Fibroblast of skin of scalp (primary cell): ENCODE measurements around the gene GLP2R.

Experiments used
- DNase-seq: peaks from one replicate; pipeline ENCODE4 v3.0.0-alpha.2; 2013

The GLP2R gene

DNA sequence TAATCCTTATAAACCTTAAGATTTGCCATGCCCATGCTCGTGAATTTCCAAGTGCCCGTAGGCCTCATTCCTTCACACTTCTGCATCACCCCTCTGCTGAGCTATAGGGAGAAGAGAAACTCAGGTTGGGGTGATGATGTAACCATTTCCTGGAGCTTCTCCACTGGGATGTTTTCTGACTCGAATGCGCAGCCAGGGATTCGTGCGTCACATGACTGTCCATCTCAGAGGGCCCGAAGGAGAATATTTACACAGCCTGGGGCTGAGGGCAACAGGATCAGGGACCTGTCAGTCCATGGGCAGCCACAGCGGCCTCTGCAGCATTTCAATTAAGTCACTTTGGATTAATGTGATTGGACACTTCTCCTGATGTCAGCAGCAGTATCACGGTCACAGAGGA, 12.6 kb upstream of the GLP2R start:
- DNase-seq = no peak

GRCh38 chr17:9814337-9814945, 11.3 kb upstream of the GLP2R start:
- DNase-seq = no peak

DNA sequence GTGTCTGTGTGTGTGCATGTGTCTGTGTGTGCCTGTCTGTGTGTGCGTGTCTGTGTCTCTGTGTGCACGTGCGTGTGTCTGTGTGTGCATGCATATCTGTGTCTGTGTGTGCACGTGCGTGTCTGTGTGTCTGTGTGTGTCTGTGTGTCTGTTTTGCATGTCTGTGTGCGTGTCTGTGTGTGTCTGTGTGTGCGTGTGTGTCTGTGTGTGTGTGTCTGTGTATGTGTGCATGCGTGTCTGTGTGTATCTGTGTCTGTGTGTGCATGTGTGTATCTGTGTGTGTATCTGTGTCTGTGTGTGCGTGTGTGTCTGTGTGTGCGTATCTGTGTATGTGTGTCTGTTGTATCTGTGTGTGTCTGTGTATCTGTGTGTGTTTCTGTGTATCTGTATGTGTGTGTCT, 9.3 kb upstream of the GLP2R start:
- no peak for DNase-seq

- DNase-seq = no peak
Observed at GRCh38 chr17:9817086-9817485, 8.6 kb upstream of the GLP2R start.

GRCh38 chr17:9818760-9819159, 7.0 kb upstream of the GLP2R start:
- no peak for DNase-seq

- no peak for DNase-seq
Observed at GRCh38 chr17:9820448-9820847, 5.3 kb upstream of the GLP2R start.

DNA sequence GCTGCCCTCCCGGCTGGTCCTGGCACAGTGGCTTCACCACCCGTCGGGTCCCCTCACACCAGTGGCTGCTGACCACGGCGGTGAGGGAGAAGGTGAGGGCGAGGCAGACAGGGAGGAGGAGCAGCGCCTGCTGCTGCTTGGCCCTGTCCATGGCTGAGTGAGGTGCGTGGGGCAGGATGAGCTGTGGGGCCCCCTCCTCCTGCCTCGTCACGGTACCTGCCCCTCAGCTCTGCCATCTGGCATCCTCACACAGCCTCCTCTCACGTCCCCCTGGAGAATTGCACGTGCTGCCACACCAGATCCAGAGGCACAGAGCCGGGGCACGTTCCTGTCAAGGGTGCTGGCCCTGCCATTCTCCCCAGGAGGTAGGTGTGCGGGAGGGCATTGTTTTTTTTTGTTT, 3.8 kb upstream of the GLP2R start, which contains the start of gene GSG1L2:
Gene GSG1L2, minus strand, starts transcription at position 159 of the 400 bp plus-strand sequence. Its CDS starts 8 bp downstream, at position 151.
- DNase-seq = no peak

DNA sequence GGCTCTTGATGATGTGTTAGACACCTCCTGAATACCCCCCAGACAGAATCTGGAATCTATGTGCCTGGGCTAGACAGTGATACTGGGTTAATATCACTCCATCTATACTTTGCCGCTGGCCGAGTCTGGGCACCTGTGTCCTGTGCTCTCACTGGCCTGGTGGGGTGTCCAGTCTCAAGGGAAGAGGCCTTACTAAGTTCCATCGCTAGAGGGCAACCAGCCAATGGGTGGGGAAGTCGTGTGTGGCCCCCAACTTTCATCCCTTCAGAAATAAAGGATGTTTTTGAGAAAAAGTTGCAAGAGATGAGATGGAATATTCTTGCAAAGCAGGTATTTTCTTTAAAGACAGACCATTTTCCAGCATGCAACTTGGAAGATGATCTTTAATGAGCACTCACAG, 1.6 kb upstream of the GLP2R start:
- no peak for DNase-seq

- no peak for DNase-seq
Observed at GRCh38 chr17:9824797-9825338, 856 bp upstream of the GLP2R start.

DNA sequence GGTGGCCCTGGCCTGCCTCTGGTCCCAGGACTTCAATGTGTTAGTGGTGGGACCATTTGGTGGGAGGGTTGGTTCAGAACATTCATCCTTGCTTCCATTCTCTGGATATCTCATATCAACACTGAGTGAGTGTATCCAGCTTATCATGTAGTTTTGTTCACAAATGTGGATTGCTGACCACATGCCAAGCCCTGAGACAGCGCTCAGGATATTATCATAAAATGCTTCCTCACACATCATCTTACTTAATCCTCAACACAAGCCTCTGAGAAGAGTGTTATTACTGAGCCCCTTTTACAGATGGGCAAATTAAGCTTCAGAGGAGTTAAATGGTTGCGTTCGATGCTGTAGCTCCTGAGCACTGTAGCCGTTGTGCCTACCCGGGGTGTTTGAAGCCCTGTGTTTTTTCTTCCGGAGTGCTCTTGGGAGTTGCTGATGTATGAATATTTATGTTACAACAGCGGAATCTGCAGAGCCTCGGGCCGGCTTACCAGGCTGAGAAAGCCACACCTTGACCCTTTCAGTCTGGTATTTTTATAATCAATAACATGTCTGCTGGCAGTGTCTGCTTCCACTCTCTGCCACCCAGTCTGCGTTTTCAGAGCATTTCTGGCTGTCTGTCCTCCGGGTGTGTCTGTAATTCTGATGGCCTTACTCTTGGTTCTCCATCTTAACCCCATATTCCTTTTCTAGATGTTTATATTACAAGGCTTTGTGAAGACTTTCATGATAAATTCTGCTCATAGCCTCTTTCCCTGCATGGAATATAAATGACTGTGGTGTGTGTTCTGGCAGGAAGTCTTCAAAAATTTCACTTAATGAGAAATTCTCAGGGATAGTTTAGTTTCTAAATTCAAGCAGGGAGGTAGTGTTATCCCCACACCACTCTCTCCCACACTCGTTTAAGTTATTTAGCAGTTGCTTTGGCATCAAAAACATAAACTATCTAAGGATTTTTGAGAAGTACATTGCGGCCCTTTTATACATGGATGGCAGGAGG, 2.9 kb downstream of the GLP2R start:
- peak; percentile 8 for DNase-seq

- no peak for DNase-seq
Observed at GRCh38 chr17:9829343-9829742, 3.6 kb downstream of the GLP2R start.

DNA sequence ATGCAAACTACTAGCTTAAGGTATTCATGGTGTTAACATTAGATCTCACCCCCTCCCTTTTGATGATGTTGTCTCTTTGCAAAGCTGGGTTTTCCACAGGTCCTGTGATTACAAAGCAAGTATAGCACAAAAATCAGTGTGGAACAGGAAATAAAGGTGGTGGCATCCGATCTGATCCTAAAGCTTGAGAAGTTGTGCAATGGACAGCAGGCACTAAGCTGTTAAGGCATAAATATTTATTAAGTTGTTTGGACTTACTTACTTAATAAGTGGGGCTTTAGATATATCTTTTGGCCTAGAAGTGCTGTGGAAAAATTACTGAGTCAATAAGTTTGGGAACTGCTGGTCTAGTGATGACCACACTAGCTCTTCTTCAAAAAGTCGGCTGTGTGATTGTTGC, 5.0 kb downstream of the GLP2R start:
- no peak for DNase-seq

DNA sequence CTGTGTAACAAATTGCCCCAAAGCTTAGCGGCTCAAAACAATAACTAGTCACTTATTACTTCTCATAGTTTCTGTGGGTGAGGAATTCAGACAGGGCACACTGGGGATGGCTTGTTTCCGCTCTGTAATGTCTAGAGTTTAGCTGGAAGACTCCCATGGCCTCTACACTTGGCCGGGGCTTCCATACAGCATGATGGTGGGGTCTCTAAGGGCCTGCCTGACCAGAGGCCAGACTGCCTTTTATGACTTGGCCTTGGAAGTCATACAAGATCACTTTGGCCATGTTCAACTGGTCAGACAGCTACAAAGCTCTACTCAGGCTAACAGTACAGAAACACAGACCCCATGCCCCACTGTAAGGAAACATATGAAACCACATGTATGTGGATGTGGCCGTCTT, 8.2 kb downstream of the GLP2R start:
- DNase-seq = no peak

DNA sequence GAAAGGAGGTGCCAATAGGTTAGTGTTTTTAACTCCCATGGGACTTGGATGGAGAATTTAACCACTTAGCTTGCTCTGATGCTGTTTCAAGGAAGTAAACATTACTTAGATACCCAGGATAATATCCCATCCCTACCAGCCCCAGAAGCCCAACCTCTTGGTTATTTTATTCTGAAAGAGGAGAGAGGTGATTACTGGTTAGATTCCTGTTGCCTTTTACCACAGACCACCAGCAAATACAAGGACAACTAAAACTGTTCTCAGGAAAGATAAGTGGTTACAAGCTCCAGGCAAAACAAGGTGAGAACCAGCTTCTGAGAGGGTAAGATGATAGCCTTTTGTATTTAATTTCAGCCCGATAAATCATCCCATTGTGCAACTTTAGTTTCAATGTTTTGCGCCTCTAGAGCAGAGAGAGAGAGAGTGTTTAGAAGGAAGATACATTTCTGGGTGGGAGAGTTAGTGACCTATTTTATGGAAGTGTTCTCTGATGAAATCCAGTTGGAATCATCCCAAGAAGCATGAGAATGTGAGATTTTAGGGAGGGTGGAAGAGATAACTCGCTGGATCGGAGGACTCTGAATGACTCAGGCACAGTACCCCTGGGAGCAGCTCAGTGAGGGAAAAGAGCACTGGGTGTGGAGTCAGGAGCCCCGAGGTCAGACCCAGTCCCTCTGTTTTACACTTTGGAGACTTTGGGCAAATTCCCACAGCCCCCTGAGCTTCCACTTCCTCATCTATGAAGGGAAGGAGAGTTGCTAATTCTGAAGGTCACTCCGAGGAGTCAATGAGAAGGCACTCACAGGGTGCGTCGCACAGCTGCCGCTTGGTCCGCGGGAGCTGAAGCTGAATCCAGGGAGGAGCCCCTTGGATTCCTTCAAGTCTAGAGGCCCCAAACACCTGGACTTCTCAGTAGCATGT, 12.1 kb downstream of the GLP2R start:
- peak; percentile 90 for DNase-seq

DNA sequence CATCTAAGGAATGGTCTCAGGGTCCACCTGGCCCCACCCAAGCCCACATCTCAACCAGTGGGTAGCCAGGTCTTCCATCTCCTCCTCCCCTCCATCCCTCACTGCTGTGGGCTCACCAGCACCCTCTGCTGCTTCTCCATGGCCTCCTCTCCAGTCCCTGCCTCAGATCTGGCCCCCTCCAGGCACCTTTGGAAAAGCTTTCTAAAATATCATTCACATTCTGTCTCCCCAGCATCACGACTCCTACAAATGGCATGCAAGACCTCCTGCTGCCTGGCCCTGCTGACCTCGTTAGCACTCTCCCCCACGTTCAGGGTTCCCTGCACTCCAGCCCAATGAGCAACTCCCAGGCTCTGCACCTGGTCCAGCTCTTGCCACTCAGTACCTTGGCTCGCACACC, 13.7 kb downstream of the GLP2R start:
- DNase-seq = peak; percentile 45

DNA sequence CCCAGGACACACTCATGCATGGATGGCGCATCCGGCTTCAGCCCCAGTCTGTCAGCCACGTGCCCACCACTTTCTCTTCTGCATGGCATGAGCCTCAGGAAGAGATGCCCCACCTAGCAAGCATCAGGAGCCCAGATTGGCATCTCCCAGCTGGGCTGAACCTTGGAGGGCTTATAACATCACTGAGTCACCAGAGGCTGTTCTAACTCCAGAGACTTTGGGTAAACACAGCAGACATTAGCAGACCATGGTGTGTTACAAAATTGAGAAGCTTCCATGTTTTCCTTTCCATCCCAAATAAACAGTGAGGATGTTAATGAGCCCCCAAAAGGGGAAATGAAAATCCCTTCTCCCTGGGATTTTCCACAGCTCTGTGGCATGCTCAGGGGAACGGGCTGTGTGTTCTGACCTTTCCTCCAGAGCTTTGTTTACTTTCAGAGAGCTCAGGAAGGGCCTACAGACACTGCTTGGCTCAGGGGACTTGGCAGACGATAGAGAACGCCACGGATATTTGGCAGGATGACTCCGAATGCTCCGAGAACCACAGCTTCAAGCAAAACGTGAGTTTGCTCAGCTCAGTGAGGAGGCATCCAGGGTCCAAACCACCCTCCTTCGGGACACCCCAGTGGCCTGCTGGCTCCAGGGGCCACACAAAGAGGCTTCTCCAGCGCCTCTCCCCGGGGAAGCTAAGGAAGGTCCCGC, 16.5 kb downstream of the GLP2R start:
- DNase-seq = peak; percentile 58

GRCh38 chr17:9843152-9844010, 17.7 kb downstream of the GLP2R start:
- DNase-seq = no peak

- DNase-seq = no peak
Observed at GRCh38 chr17:9844153-9844552, 18.4 kb downstream of the GLP2R start.

DNA sequence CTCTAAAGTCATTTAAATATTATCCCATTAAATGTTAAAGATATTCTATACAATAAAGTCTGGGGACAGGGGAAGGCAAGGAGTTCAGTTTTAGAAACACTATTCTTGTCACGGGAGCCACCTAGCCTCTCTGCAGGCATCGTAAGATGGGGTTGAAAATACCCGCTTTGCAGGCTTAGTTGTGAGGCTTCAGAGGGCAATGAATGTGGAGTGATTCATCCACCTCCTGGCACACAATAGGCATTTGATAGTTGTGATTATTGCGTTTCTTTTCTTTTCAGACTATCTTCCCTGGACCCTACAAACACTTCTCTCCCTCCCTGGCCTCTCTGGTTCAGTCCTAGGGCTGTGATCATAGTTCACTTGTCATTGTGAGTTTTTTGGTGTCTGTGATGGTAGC, 19.6 kb downstream of the GLP2R start:
- DNase-seq = no peak

- DNase-seq = no peak
Observed at GRCh38 chr17:9850151-9850550, 24.4 kb downstream of the GLP2R start.

DNA sequence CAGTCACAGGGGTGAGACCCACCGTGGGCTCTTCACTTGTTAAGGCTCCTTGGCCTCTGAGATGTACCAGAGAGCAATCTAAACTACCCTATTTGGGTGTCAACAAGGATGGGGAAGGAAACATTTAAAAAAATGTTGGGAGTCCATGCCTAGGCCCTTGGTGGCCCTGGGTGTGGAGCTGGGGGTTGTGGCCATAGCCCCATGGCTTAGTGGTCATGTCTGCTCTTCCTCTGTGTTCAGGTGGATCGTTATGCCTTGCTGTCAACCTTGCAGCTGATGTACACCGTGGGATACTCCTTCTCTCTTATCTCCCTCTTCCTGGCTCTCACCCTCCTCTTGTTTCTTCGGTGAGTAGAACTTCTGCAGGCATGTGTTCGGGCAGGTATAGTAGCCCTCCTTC, 28.5 kb downstream of the GLP2R start:
- no peak for DNase-seq
